Measurements from ENCODE around the gene RCC1.
"Not testable (repeated sequence)": the region's sequence is repeated elsewhere in the genome, so short reads cannot be mapped to it uniquely, and the experiment has no call there.

The RCC1 gene

GRCh38 chr1:28505406-28506187 is at the start of gene RCC1:
Gene RCC1, plus strand, starts transcription at chr1:28506043. Its CDS starts 23,824 bp downstream, at chr1:28529867.
- H3K36me3 ChIP-seq (ENCODE audit: control insufficient read depth in 5 of 5, insufficient read depth in 5 of 5, low read length in 5 of 5), result peaks cover 1 to 25% (median 23%) of the 10 kb centered on the region in 5 donors
- peak within 1 kb of the TSS; percentile 83 for H3K27ac ChIP-seq (ENCODE audit: low read depth, low read length)
- H3K9me3 ChIP-seq (ENCODE audit: control insufficient read depth in 5 of 5, low read length in 5 of 5), result no peaks in the 10 kb centered on the region
- H3K27me3 ChIP-seq (ENCODE audit: control insufficient read depth in 5 of 5, insufficient read depth in 4 of 5, low read length in 5 of 5), result no peaks in the 10 kb centered on the region
- peaks cover 6 to 51% (median 49%) of the 10 kb centered on the region in 5 donors for H3K4me1 ChIP-seq (ENCODE audit: control insufficient read depth in 5 of 5, insufficient read depth in 5 of 5, low read length in 5 of 5)
- H3K9ac ChIP-seq (ENCODE audit: low read length in 5 of 5), result peak within 1 kb of the TSS; percentile 52 to 92 (median 84)
- peak within 1 kb of the TSS; percentile 88 to 96 (median 93) for H3K4me3 ChIP-seq (ENCODE audit: low read depth in 1 of 5, low read length in 5 of 5)

GRCh38 chr1:28456078-28456477 is 49.8 kb upstream of the RCC1 start:
- H3K36me3 ChIP-seq (ENCODE audit: control insufficient read depth in 5 of 5, insufficient read depth in 5 of 5, low read length in 5 of 5), result peaks cover 0 to 5% (median 0%) of the 10 kb centered on the region in 5 donors
- H3K27ac ChIP-seq (ENCODE audit: low read depth, low read length), result no peak overlapping the region
- H3K4me3 ChIP-seq (ENCODE audit: low read depth in 1 of 5, low read length in 5 of 5), result no peak overlapping the region
- no peak overlapping the region for H3K9ac ChIP-seq (ENCODE audit: low read length in 5 of 5)
- peaks cover 0 to 47% (median 12%) of the 10 kb centered on the region in 5 donors for H3K4me1 ChIP-seq (ENCODE audit: control insufficient read depth in 5 of 5, insufficient read depth in 5 of 5, low read length in 5 of 5)
- no peaks in the 10 kb centered on the region for H3K27me3 ChIP-seq (ENCODE audit: control insufficient read depth in 5 of 5, insufficient read depth in 4 of 5, low read length in 5 of 5)
- no peaks in the 10 kb centered on the region for H3K9me3 ChIP-seq (ENCODE audit: control insufficient read depth in 5 of 5, low read length in 5 of 5)

- no peaks in the 10 kb centered on the region for H3K27me3 ChIP-seq (ENCODE audit: control insufficient read depth in 5 of 5, insufficient read depth in 4 of 5, low read length in 5 of 5)
- no peaks in the 10 kb centered on the region for H3K9me3 ChIP-seq (ENCODE audit: control insufficient read depth in 5 of 5, low read length in 5 of 5)
- no peak overlapping the region for H3K27ac ChIP-seq (ENCODE audit: low read depth, low read length)
- H3K9ac ChIP-seq (ENCODE audit: low read length in 5 of 5), result no peak overlapping the region
- peaks cover 0 to 9% (median 2%) of the 10 kb centered on the region in 5 donors for H3K36me3 ChIP-seq (ENCODE audit: control insufficient read depth in 5 of 5, insufficient read depth in 5 of 5, low read length in 5 of 5)
- peaks cover 0 to 47% (median 12%) of the 10 kb centered on the region in 5 donors for H3K4me1 ChIP-seq (ENCODE audit: control insufficient read depth in 5 of 5, insufficient read depth in 5 of 5, low read length in 5 of 5)
- no peak overlapping the region for H3K4me3 ChIP-seq (ENCODE audit: low read depth in 1 of 5, low read length in 5 of 5)
These were observed 48.2 kb upstream of the RCC1 start for GRCh38 chr1:28457678-28458077.

- Histone ChIP-seq H3K27ac (ENCODE audit: low read depth, low read length) (peak overlapping the region; percentile 5), H3K27me3 (ENCODE audit: control insufficient read depth in 5 of 5, insufficient read depth in 4 of 5, low read length in 5 of 5) (no peaks in the 10 kb centered on the region), H3K4me1 (ENCODE audit: control insufficient read depth in 5 of 5, insufficient read depth in 5 of 5, low read length in 5 of 5) (peaks cover 0 to 47% (median 12%) of the 10 kb centered on the region in 5 donors), H3K9me3 (ENCODE audit: control insufficient read depth in 5 of 5, low read length in 5 of 5) (no peaks in the 10 kb centered on the region), H3K9ac (ENCODE audit: low read length in 5 of 5) (no peak overlapping the region), H3K4me3 (ENCODE audit: low read depth in 1 of 5, low read length in 5 of 5) (no peak overlapping the region), H3K36me3 (ENCODE audit: control insufficient read depth in 5 of 5, insufficient read depth in 5 of 5, low read length in 5 of 5) (peaks cover under 1 to 11% (median 5%) of the 10 kb centered on the region in 5 donors)
These were observed 47.3 kb upstream of the RCC1 start for GRCh38 chr1:28458237-28459228.

GRCh38 chr1:28466226-28466778 is 39.5 kb upstream of the RCC1 start:
- Histone ChIP-seq H3K9ac (ENCODE audit: low read length in 5 of 5) (no peak overlapping the region), H3K4me1 (ENCODE audit: control insufficient read depth in 5 of 5, insufficient read depth in 5 of 5, low read length in 5 of 5) (no peaks in the 10 kb centered on the region), H3K27ac (ENCODE audit: low read depth, low read length) (no peak overlapping the region), H3K36me3 (ENCODE audit: control insufficient read depth in 5 of 5, insufficient read depth in 5 of 5, low read length in 5 of 5) (peaks cover 14 to 36% (median 22%) of the 10 kb centered on the region in 5 donors), H3K4me3 (ENCODE audit: low read depth in 1 of 5, low read length in 5 of 5) (no peak overlapping the region), H3K27me3 (ENCODE audit: control insufficient read depth in 5 of 5, insufficient read depth in 4 of 5, low read length in 5 of 5) (no peaks in the 10 kb centered on the region), H3K9me3 (ENCODE audit: control insufficient read depth in 5 of 5, low read length in 5 of 5) (no peaks in the 10 kb centered on the region)

- Histone ChIP-seq H3K27me3 (ENCODE audit: control insufficient read depth in 5 of 5, insufficient read depth in 4 of 5, low read length in 5 of 5) (no peaks in the 10 kb centered on the region), H3K9ac (ENCODE audit: low read length in 5 of 5) (no peak overlapping the region), H3K4me3 (ENCODE audit: low read depth in 1 of 5, low read length in 5 of 5) (no peak overlapping the region), H3K4me1 (ENCODE audit: control insufficient read depth in 5 of 5, insufficient read depth in 5 of 5, low read length in 5 of 5) (no peaks in the 10 kb centered on the region), H3K36me3 (ENCODE audit: control insufficient read depth in 5 of 5, insufficient read depth in 5 of 5, low read length in 5 of 5) (peaks cover 7 to 34% (median 27%) of the 10 kb centered on the region in 5 donors), H3K27ac (ENCODE audit: low read depth, low read length) (no peak overlapping the region), H3K9me3 (ENCODE audit: control insufficient read depth in 5 of 5, low read length in 5 of 5) (no peaks in the 10 kb centered on the region)
These were observed 35.7 kb upstream of the RCC1 start for GRCh38 chr1:28470146-28470545.

GRCh38 chr1:28479497-28479896 is 26.3 kb upstream of the RCC1 start:
- H3K4me3 ChIP-seq (ENCODE audit: low read depth in 1 of 5, low read length in 5 of 5); H3K9ac ChIP-seq (ENCODE audit: low read length in 5 of 5); H3K4me1 ChIP-seq (ENCODE audit: control insufficient read depth in 5 of 5, insufficient read depth in 5 of 5, low read length in 5 of 5); H3K9me3 ChIP-seq (ENCODE audit: control insufficient read depth in 5 of 5, low read length in 5 of 5); H3K27me3 ChIP-seq (ENCODE audit: control insufficient read depth in 5 of 5, insufficient read depth in 4 of 5, low read length in 5 of 5); H3K27ac ChIP-seq (ENCODE audit: low read depth, low read length): not testable (repeated sequence)
- peaks cover 12 to 56% (median 34%) of the 10 kb centered on the region in 5 donors for H3K36me3 ChIP-seq (ENCODE audit: control insufficient read depth in 5 of 5, insufficient read depth in 5 of 5, low read length in 5 of 5)

- no peaks in the 10 kb centered on the region for H3K27me3 ChIP-seq (ENCODE audit: control insufficient read depth in 5 of 5, insufficient read depth in 4 of 5, low read length in 5 of 5)
- no peaks in the 10 kb centered on the region for H3K4me1 ChIP-seq (ENCODE audit: control insufficient read depth in 5 of 5, insufficient read depth in 5 of 5, low read length in 5 of 5)
- no peaks in the 10 kb centered on the region for H3K9me3 ChIP-seq (ENCODE audit: control insufficient read depth in 5 of 5, low read length in 5 of 5)
- H3K27ac ChIP-seq (ENCODE audit: low read depth, low read length), result no peak overlapping the region
- peaks cover 10 to 56% (median 34%) of the 10 kb centered on the region in 5 donors for H3K36me3 ChIP-seq (ENCODE audit: control insufficient read depth in 5 of 5, insufficient read depth in 5 of 5, low read length in 5 of 5)
- no peak overlapping the region for H3K4me3 ChIP-seq (ENCODE audit: low read depth in 1 of 5, low read length in 5 of 5)
- H3K9ac ChIP-seq (ENCODE audit: low read length in 5 of 5), result no peak overlapping the region
These were observed 25.5 kb upstream of the RCC1 start for GRCh38 chr1:28480308-28480707.

GRCh38 chr1:28482138-28482537 is 23.7 kb upstream of the RCC1 start:
- H3K27ac ChIP-seq (ENCODE audit: low read depth, low read length), result no peak overlapping the region
- no peaks in the 10 kb centered on the region for H3K9me3 ChIP-seq (ENCODE audit: control insufficient read depth in 5 of 5, low read length in 5 of 5)
- no peak overlapping the region for H3K9ac ChIP-seq (ENCODE audit: low read length in 5 of 5)
- H3K27me3 ChIP-seq (ENCODE audit: control insufficient read depth in 5 of 5, insufficient read depth in 4 of 5, low read length in 5 of 5), result no peaks in the 10 kb centered on the region
- no peak overlapping the region for H3K4me3 ChIP-seq (ENCODE audit: low read depth in 1 of 5, low read length in 5 of 5)
- peaks cover 4 to 55% (median 34%) of the 10 kb centered on the region in 5 donors for H3K36me3 ChIP-seq (ENCODE audit: control insufficient read depth in 5 of 5, insufficient read depth in 5 of 5, low read length in 5 of 5)
- no peaks in the 10 kb centered on the region for H3K4me1 ChIP-seq (ENCODE audit: control insufficient read depth in 5 of 5, insufficient read depth in 5 of 5, low read length in 5 of 5)

Measured in subcutaneous abdominal adipose tissue (tissue), 5 donors.